HepG2 (cell line): Measurements from ENCODE around the gene ZSCAN31. TPM values are rescaled to one million over a fixed set of nuclear protein-coding genes. Genes with fewer than 3 reads are reported as not detected.

Source experiments
- ARID3A ChIP-seq: IDR thresholded peaks from 2 replicates; pipeline ENCODE4 v1.6.1; 2012; ENCODE audit warnings: low read depth, low read length, improper control_type of control experiment
- EZH2 ChIP-seq: conservative IDR thresholded peaks from 2 replicates; pipeline ENCODE4 v1.6.1; 2012; ENCODE audit warnings: mild to moderate bottlenecking, low read depth, low read length, moderate library complexity
- FOXM1 ChIP-seq: sonication (generic); formaldehyde crosslinking; IDR thresholded peaks from 2 replicates; pipeline ENCODE4 v1.5.0; 2020; ENCODE audit warnings: missing genetic modification reagents
- FUBP1 ChIP-seq: sonication (generic); formaldehyde crosslinking; IDR thresholded peaks from 2 replicates; pipeline ENCODE4 v1.5.1; 2020; ENCODE audit warnings: missing genetic modification reagents, mild to moderate bottlenecking, borderline replicate concordance
- HCFC1 ChIP-seq: fragments of 150-350 bp; IDR thresholded peaks from 2 replicates; pipeline ENCODE4 v1.6.1; 2014; ENCODE audit warnings: low read depth, low read length
- KDM1A ChIP-seq: IDR thresholded peaks from 2 replicates; pipeline ENCODE4 v1.6.1; 2016; ENCODE audit warnings: missing compliant biosample characterization
- MED8 ChIP-seq: sonication (generic); formaldehyde crosslinking; IDR thresholded peaks from 2 replicates; pipeline ENCODE4 v1.8.1; 2023; ENCODE audit warnings: mild to moderate bottlenecking, missing genetic modification reagents; ENCODE audit not compliant: insufficient replicate concordance
- MNT ChIP-seq: fragments of 450-650 bp; IDR thresholded peaks from 2 replicates; pipeline ENCODE4 v1.6.1; 2016
- NBN ChIP-seq: fragments of 450-650 bp; conservative IDR thresholded peaks from 2 replicates; pipeline ENCODE4 v1.6.1; 2017
- PRDM4 ChIP-seq: sonication (generic); formaldehyde crosslinking; IDR thresholded peaks from 2 replicates; pipeline ENCODE4 v1.9.0; 2021; ENCODE audit warnings: missing genetic modification reagents, borderline replicate concordance
- THRA ChIP-seq: sonication (generic); formaldehyde crosslinking; IDR thresholded peaks from 2 replicates; pipeline ENCODE4 v1.4.0; 2020; ENCODE audit warnings: missing genetic modification reagents, borderline replicate concordance
- ZNF563 ChIP-seq: sonication (generic); formaldehyde crosslinking; IDR thresholded peaks from 2 replicates; pipeline ENCODE4 v1.8.0; 2022; ENCODE audit warnings: mild to moderate bottlenecking, moderate library complexity, missing genetic modification reagents
- ZNF687 ChIP-seq: sonication (generic); formaldehyde crosslinking; IDR thresholded peaks from 2 replicates; pipeline ENCODE4 v1.5.1; 2020; ENCODE audit warnings: mild to moderate bottlenecking, missing genetic modification reagents, moderate library complexity
- ZNF75D ChIP-seq: sonication (generic); formaldehyde crosslinking; IDR thresholded peaks from 2 replicates; pipeline ENCODE4 v1.8.1; 2023; ENCODE audit warnings: missing genetic modification reagents, mild to moderate bottlenecking, borderline replicate concordance
- ZSCAN22 ChIP-seq: sonication (generic); formaldehyde crosslinking; IDR thresholded peaks from 2 replicates; pipeline ENCODE4 v1.4.0; 2020; ENCODE audit warnings: mild to moderate bottlenecking, missing genetic modification reagents
- polyA plus RNA-seq, 8 experiments: library from polyadenylated mRNA; depleted of rRNA in 3 of 8; stranded (reverse) in 7 of 8; unstranded in 1 of 8; fragments of >200 nt; fragmentation: Illumina TruSeq in 4 of 8; extraction: Trizol in 4 of 8; gene quantifications; 2 replicates each; pipeline versions ENCODE4 v1.2.1 to v1.2.3, GENCODE V29; 2011 to 2016; ENCODE audit warnings: low read depth in 4 of 8, missing spikeins in 1 of 8, mixed read lengths in 1 of 8; ENCODE audit not compliant: insufficient read depth in 1 of 8
- total RNA-seq, 5 experiments: library from RNA; depleted of rRNA; stranded (reverse); fragments of >200 nt; fragmentation: Illumina TruSeq; extraction: Trizol; gene quantifications; 2 replicates each; pipeline ENCODE4 v1.2.3, GENCODE V29; 2016; ENCODE audit warnings: low read depth in 1 of 5

ZSCAN31 gene
- total and polyA plus RNA-seq, 2 of the 13 experiments (the other 11 are each of a cell fraction or from before 2014, with no cell fraction given), result 5.3 to 6.2 TPM

GRCh38 chr6:28335564-28336283 is at the start of gene ZSCAN31 (continued):
- TF ChIP-seq PRDM4 (CRISPR knock-in tag) (no peak), ZSCAN22 (CRISPR knock-in tag) (no peak), HCFC1 (no peak), ZNF687 (CRISPR knock-in tag) (peak; percentile 95), MNT (no peak), ARID3A (peak; percentile 11; the same call in 1 of the 2 replicates), EZH2 (no peak), FOXM1 (CRISPR knock-in tag) (no peak), MED8 (no peak), NBN (no peak), ZNF75D (CRISPR knock-in tag) (no peak), KDM1A (no peak), ZNF563 (CRISPR knock-in tag) (no peak; the same call in 1 of the 2 replicates), THRA (CRISPR knock-in tag) (peak; percentile 62; the same call in 1 of the 2 replicates), FUBP1 (no peak)
